Measurements from ENCODE around the gene B4GALT5.
"Not testable (repeated sequence)": the region's sequence is repeated elsewhere in the genome, so short reads cannot be mapped to it uniquely, and the experiment has no call there.

The B4GALT5 gene

DNA sequence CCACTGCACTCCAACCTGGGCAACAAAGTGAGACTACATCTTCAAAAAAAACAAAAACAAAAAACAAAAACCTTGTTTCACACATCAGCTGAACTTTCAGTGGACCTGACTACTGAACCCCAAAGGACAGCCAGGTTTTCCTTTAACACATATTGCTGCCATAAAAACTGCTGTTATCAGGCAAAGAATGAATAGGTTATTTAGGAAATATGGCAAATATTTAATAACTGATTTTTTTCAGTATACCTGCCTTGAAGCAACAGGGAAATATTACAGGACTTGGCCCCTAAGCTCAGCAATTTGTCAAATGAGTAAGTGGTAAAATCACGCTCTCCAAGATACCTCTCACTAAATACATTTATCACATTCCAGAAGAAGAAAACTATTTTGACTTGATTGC is 34.0 kb downstream of the B4GALT5 start:
- no peak for DNase-seq (ENCODE audit: low read depth)

DNA sequence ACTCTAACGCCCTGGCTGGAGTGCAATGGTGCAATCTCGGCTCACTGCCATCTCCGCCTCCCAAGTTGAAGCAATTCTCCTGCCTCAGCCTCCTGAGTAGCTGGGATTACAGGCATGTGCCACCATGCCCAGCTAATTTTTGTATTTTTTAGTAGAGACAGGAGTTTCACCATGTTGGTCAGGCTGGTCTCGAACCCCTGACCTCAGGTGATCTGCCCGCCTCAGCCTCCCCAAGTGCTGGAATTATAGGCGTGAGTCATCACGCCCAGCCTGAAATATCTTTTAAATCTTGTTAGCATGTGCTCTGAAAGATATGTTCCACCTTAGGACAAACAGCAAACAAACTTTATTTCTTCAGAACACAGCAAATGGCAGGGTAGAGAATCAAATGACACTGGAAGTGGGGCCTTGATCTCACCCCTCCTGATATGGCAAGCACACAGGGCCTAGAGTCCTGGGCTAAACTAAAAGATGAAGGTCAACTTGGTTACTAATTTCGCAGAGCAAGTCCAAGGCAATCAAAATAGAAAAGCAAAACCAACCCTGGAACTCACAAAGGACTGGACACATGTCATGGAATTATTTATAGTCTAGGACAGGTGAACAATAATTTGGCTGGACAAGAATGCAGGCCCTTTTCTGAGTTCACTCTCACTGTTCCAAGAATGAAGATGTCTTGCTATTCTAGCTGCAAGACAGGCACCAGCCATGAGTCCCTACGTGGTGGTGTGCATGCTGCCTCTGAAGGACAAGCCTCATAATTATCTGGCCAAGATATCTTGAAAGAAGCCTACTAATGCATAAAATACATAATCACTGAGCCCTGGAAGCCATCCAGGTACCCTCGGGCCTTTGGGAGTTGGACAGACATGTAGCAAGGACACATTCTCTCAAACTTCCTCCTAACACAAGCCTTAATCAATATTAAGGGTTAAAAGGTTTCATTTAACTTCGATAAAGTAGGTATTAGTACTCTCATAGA is 35.6 kb downstream of the B4GALT5 start:
- DNase-seq (ENCODE audit: low read depth): no peak

DNA sequence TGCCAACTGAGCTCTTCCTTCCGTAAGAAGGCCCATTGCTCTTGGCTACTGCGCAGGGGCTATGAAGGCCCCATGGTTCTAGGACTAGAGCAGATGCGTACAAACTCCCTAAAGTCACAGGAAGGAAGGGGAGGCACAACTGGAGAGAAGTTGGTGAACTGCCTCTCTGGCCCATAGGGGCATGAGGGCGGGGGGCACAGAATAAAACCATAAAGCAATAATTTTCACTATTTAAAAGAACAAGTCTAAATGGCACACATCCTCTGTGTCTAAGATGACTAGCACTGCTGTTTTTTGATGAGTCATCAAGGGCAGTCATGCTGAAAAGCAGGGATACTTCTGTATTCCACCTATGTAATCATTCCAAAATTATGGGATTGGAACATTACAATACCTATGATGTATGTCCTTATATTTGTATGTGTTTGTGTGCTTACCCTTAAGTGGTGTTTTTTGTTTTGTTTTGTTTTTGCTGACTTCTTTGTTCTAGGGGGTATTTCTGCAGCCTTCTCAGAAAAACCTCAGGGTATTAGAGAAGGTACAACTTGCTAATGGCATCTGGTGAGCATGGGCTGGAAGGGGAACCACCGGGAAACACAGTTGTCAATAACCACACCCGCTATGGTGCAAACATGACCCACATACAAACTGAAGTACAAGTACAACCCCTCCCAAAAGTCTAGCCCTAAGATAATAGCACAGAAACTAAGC is 36.9 kb downstream of the B4GALT5 start:
- no peak for DNase-seq (ENCODE audit: low read depth)

DNA sequence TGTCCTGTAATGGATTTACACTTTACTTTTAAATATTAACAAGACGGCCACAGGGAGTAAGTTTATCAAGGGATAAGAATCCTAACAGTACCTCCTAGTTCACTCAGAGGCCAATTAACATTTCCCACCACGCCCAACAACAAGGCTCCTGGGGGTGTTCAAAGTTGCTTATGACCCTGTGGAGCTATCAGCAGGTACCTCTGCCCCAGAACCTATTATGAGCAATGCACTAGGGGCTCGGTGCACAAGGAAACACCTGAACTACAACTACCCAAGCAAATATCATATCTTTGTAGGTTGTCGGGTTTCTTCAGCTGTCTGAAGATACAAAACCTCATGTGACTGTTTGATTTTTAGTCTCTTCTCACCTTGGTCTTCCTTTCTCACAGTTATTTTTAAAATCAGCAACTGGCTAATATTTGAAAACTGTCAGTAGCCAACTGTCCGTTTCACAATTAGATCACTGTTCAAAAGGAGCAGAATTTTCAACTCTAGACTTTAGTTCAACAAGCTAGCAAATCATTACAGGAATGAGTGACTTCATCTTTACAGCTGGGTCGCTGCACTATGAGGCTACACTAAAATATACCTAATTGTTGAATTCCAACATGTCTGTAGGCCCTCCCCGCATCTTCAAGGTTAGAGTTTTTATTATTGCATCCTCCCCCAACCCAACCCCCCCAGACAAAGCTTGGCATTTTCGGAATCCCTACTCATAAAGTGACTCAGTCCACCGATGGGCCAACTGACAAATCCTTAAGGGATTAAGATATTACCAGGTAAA is 38.1 kb downstream of the B4GALT5 start:
- no peak for DNase-seq (ENCODE audit: low read depth)

GRCh38 chr20:49674383-49675352 is 39.0 kb downstream of the B4GALT5 start:
- no peak for DNase-seq (ENCODE audit: low read depth)

GRCh38 chr20:49672096-49672664 is 41.5 kb downstream of the B4GALT5 start:
- DNase-seq (ENCODE audit: low read depth): no peak

DNA sequence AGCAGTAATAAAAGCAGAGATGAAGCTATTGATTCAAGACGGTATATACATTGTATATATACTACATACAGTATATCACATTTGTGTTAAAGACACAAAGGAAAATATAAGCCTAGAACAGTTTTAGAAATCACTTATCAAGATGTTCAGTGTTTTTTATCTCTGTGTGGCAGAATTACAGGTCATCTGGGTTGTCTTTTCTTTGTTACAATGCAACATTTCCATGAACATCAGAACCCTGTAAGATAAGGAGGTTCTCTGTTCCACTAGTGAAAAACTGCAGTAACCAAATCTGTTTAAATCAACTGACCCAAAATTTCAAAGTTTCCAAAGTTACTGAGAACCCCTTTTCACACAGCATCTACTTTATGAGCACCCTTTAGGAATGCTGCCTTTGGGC is 42.2 kb downstream of the B4GALT5 start:
- no peak for DNase-seq (ENCODE audit: low read depth)

DNA sequence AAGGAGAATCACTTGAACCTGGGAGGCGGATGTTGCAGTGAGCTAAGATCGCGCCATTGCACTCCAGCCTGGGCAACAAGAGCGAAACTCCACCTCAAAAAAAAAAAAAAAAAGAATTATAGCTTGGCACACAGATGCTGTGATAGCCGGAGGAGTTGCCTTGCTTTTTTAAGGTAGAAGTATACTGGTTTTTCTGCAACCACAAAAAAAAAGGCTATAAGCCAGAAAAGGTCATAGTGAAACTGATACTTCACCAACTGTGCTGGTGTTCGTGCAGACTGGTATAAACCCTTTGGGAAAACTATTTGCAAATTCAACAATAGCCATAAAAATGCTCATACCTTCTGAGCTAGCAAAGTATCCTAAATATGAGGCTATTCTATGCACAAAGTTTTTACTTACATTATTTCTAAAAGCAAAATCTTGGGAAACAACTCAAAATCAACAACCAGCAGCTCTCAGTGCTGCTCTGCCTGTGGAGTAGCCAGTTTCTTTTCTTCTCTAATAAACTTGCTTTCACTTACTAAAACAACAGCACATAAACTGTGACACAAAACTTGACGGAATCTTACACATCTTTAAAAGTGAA is 44.0 kb downstream of the B4GALT5 start:
- DNase-seq (ENCODE audit: low read depth): no peak

DNA sequence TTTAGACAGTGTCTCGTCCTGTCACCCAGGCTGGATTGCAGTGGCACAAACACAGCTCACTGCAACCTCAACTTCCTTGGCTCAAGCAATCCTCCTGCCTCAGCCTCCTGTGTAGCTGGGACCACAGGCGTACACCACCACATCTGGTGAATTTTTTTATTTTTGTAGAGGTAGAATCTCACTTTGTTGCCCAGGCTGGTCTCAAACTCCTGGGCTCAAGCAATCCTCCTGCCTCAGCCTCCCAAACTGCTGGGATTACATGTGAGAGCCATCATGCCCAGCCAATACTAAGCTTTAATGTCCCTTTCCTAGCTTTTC is 44.8 kb downstream of the B4GALT5 start:
- DNase-seq (ENCODE audit: low read depth): not testable (repeated sequence)

- peak; percentile 46 for DNase-seq (ENCODE audit: low read depth)
Observed at GRCh38 chr20:49668181-49668877, 45.3 kb downstream of the B4GALT5 start.

DNA sequence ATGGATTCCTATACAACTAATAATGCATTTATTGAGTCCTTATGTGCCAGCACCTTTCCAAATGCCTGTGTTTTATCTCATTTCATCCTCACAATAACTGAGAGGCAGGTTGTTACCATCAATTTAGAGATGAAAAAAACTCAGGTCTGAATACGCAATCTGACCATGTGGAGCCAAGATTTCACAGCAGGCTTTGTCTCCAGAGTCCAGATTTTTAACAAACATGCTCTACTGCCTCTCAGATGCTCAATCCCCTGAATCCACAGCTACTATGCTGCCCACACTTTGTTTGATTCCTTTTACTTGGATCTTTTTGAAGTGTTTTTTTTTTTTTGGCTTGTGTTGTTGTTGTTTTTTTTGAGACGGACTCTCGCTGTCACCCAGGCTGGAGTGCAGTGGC is 46.8 kb downstream of the B4GALT5 start:
- DNase-seq (ENCODE audit: low read depth): no peak

GRCh38 chr20:49665796-49666195 is 47.9 kb downstream of the B4GALT5 start:
- DNase-seq (ENCODE audit: low read depth): no peak

DNA sequence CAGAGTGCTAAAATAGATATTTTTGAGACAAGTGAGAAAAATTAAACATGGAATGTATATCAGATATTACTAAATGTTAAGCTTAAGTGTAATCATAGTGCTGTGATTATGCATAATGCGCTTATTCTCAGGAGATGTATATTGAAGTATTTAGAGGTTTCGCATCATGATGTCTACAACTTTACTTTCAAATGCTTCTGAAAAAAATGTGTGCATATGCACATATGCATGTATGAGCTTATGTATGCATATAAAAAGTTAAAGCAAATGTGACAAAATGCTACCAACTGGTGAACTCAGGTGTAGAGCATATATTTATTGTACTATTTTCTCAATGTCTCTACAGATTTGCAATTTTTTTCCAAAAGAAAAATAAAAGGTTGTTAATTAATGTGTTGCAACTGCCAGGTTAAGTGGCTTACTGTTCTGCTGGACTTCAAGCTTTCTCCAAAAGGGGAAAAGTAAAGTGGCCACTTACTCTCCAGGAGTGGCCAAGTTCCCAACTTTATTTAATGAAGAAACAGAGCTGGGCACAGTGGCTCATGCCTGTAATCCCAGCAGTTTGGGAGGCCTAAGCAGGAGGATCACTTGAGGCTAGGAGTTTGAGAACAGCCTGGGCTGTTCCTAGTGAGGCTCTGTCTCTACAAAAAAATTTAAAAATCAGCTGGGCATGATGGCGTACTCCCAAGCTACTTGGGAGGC is 48.9 kb downstream of the B4GALT5 start:
- no peak for DNase-seq (ENCODE audit: low read depth)

GRCh38 chr20:49663112-49663511 is 50.6 kb downstream of the B4GALT5 start:
- no peak for DNase-seq (ENCODE audit: low read depth)

- no peak for DNase-seq (ENCODE audit: low read depth)
Observed at GRCh38 chr20:49661560-49662329, 51.9 kb downstream of the B4GALT5 start.

DNA sequence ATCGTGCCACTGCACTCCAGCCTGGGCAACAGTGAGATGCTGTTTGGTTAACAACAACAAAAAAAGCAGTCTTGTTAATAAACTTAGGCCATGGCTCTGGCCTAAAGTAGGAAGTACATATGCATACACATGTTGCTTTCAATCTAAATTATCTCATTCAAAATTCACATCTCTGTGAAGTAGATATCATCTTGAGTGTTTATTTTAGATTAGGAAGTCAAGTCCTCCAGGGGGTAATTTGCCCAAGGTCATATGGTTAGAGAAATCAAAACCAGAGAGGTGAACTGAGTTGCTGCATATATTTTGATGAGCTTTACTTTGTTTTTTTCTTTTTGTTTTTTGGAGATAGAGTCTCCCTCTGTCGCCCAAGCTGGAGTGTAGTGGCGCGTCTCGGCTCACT is 52.8 kb downstream of the B4GALT5 start:
- no peak for DNase-seq (ENCODE audit: low read depth)

DNA sequence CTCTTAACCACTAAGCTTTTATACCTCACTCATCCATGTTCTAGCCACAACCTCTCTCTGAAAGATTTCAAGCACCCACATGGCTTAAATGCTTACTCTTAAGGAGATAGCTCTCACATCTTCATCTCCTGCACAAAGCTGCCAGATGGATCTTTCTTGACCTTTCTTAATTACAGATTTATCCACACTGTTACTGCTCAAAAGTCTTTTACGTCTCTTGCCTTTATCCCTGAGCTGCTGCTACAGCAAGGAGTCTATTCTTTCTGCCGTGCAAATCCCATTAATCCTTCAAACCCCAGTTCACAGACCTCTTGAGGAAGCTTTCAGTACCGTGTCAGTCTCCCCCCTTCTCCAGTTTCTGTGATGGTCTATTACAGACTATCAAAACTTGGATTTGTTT is 54.6 kb downstream of the B4GALT5 start:
- DNase-seq (ENCODE audit: low read depth): no peak

GRCh38 chr20:49658508-49658907 is 55.2 kb downstream of the B4GALT5 start:
- no peak for DNase-seq (ENCODE audit: low read depth)

Measured in stimulated activated CD8-positive, alpha-beta memory T cell treated with anti-CD3 and anti-CD28 coated beads, Interleukin-15, amount 100 ng/mL, for 1 hour (primary cell).